Right atrium auricular region (tissue), 2 donors: ENCODE measurements around the gene KAT6B. TPM values are rescaled to one million over a fixed set of nuclear protein-coding genes. Genes with fewer than 3 reads are reported as not detected.

Experiments used
- DNase-seq: peaks from one replicate; pipeline ENCODE4 v3.0.0-alpha.2; 2019; ENCODE audit warnings: low spot score
- H3K27ac ChIP-seq, 2 donors: fragments of 200-600 bp; sonication (generic); 1 replicate in 1 of 2; 2 replicates in 1 of 2; pipeline ENCODE4 v1.5.1; 2016 to 2019
- H3K27me3 ChIP-seq, 2 donors: fragments of 200-600 bp; sonication (generic); one replicate each; pipeline versions ENCODE4 v1.5.1 to v1.6.0; 2017 to 2019
- H3K36me3 ChIP-seq: fragments of 200-600 bp; sonication (generic); one replicate; pipeline ENCODE4 v1.5.1; 2016
- H3K4me1 ChIP-seq, 2 donors: fragments of 200-600 bp; sonication (generic); one replicate each; pipeline versions ENCODE4 v1.5.1 to v1.6.0; 2017 to 2019
- H3K4me3 ChIP-seq, 2 donors: fragments of 200-600 bp; sonication (generic); 1 replicate in 1 of 2; 2 replicates in 1 of 2; pipeline ENCODE4 v1.5.1; 2017 to 2019; ENCODE audit warnings: mild to moderate bottlenecking in 1 of 2, moderate library complexity in 1 of 2
- H3K9me3 ChIP-seq, 2 donors: fragments of 200-600 bp; sonication (generic); one replicate each; pipeline ENCODE4 v1.5.1; 2019
- total RNA-seq, 2 donors: library from RNA; depleted of rRNA; stranded (reverse); fragments of >200 nt; gene quantifications; one replicate each; pipeline ENCODE4 v1.1.0, GENCODE V29; 2016
- TF ChIP-seq, protein P1 (sequence below), 2 donors: fragments of 200-600 bp; sonication (generic); IDR thresholded peaks; one replicate each; pipeline ENCODE4 v1.5.1; 2019; ENCODE audit warnings: antibody characterized with exemption in 2 of 2

Gene KAT6B
- total RNA-seq, 2 donors from 2014 or later = 42.7 to 43.5 TPM

- TF ChIP-seq, protein P1, sequence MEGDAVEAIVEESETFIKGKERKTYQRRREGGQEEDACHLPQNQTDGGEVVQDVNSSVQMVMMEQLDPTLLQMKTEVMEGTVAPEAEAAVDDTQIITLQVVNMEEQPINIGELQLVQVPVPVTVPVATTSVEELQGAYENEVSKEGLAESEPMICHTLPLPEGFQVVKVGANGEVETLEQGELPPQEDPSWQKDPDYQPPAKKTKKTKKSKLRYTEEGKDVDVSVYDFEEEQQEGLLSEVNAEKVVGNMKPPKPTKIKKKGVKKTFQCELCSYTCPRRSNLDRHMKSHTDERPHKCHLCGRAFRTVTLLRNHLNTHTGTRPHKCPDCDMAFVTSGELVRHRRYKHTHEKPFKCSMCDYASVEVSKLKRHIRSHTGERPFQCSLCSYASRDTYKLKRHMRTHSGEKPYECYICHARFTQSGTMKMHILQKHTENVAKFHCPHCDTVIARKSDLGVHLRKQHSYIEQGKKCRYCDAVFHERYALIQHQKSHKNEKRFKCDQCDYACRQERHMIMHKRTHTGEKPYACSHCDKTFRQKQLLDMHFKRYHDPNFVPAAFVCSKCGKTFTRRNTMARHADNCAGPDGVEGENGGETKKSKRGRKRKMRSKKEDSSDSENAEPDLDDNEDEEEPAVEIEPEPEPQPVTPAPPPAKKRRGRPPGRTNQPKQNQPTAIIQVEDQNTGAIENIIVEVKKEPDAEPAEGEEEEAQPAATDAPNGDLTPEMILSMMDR (IDR thresholded peaks at IDR 0.05) = no peak
- no peaks in the 10 kb centered on the region for H3K27me3 ChIP-seq
- no peak overlapping the region for H3K4me3 ChIP-seq
- H3K36me3 ChIP-seq = no peaks in the 10 kb centered on the region
- H3K9me3 ChIP-seq = peaks cover 0 to 7% of the 10 kb centered on the region in 2 donors
- DNase-seq = no peak
- peaks cover 0 to 76% of the 10 kb centered on the region in 2 donors for H3K4me1 ChIP-seq
- peak overlapping the region; percentile 57 to 87 for H3K27ac ChIP-seq
Measured at GRCh38 chr10:74924251-74924963, 98.0 kb downstream of the KAT6B start.

GRCh38 chr10:74925291-74925690 lies 98.9 kb downstream of the KAT6B start:
- Histone ChIP-seq H3K27ac (peak overlapping the region; percentile 57 to 87), H3K36me3 (no peaks in the 10 kb centered on the region), H3K4me3 (no peak overlapping the region), H3K9me3 (no peaks in the 10 kb centered on the region), H3K27me3 (no peaks in the 10 kb centered on the region), H3K4me1 (peaks cover 0 to 77% of the 10 kb centered on the region in 2 donors)
- TF ChIP-seq, protein P1 (IDR thresholded peaks at IDR 0.05) = no peak
- DNase-seq = no peak

GRCh38 chr10:74925708-74926107 lies 99.3 kb downstream of the KAT6B start:
- Histone ChIP-seq H3K4me3 (no peak overlapping the region), H3K27ac (peak overlapping the region in 1 of 2 donors; percentile 87), H3K36me3 (no peaks in the 10 kb centered on the region), H3K4me1 (peaks cover 0 to 77% of the 10 kb centered on the region in 2 donors), H3K27me3 (no peaks in the 10 kb centered on the region), H3K9me3 (no peaks in the 10 kb centered on the region)
- no peak for DNase-seq
- TF ChIP-seq, protein P1 (IDR thresholded peaks at IDR 0.05) = no peak

DNA sequence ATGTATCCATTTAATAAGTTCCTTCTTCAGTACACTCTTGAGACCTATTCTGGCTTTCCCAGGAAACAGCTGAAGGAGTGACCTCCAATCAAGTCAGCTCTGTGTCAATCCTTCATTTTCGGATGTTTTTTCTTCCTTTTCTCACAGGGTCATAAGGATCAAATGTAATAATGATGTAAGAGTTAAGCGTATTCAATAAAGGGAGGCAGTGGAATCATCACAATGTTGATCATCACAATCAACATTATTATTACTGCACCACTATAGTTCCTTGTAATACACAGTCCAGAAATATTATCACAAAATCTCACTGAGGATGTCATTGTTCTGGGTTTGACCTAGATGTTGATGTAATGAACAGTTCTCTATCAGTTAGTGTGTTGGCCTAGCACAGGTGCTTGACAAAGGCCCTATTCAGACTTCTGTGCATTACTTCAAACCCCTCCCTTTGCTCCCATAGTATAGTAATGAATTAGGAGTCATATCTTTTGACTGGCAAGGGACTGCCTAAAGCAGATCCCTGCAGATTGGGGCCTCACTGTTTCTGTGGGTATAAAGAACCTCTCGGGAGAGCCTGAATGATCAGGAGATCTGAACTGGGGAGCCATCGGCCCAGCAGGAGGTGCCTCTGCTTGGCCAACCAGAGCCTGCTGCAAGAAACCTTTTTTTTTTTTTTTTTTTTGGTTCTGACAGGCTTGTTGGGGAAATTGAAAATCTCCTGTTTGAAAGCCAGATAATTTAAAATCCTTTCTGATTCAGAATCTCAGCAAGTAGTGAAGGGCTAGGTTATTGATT lies 100.6 kb downstream of the KAT6B start:
- TF ChIP-seq, protein P1 (IDR thresholded peaks at IDR 0.05) = no peak
- Histone ChIP-seq H3K36me3 (no peaks in the 10 kb centered on the region), H3K4me3 (no peak overlapping the region), H3K9me3 (no peaks in the 10 kb centered on the region), H3K4me1 (peaks cover 0 to 67% of the 10 kb centered on the region in 2 donors), H3K27me3 (no peaks in the 10 kb centered on the region), H3K27ac (no peak overlapping the region)
- DNase-seq = no peak

DNA sequence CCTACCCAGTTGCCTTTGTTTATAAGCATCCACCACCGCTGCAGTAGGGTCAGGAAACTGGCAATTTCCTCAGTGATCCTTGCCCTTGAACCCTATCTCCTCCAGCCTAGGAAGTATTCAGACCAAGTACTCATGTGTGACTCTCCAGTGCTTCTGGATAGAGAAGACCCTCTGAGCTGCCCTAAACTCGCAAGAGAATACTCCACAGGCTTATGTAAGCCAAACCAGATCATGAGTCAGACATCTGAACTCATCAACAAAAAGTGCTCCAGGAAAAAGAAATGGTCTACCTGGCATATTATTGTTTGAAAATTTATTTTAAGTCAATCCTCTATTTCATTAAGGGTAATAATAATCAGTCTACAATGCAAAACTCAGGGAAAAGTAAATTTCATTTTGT lies 101.3 kb downstream of the KAT6B start:
- no peaks in the 10 kb centered on the region for H3K36me3 ChIP-seq
- no peaks in the 10 kb centered on the region for H3K27me3 ChIP-seq
- no peak for DNase-seq
- H3K9me3 ChIP-seq = no peaks in the 10 kb centered on the region
- H3K4me1 ChIP-seq = peaks cover 0 to 65% of the 10 kb centered on the region in 2 donors
- TF ChIP-seq, protein P1 (IDR thresholded peaks at IDR 0.05) = no peak
- no peak overlapping the region for H3K27ac ChIP-seq
- H3K4me3 ChIP-seq = no peak overlapping the region
